ENCODE measurements around the gene CFLAR.
"Not testable (repeated sequence)": the region's sequence is repeated elsewhere in the genome, so short reads cannot be mapped to it uniquely, and the experiment has no call there.

CFLAR gene

DNA sequence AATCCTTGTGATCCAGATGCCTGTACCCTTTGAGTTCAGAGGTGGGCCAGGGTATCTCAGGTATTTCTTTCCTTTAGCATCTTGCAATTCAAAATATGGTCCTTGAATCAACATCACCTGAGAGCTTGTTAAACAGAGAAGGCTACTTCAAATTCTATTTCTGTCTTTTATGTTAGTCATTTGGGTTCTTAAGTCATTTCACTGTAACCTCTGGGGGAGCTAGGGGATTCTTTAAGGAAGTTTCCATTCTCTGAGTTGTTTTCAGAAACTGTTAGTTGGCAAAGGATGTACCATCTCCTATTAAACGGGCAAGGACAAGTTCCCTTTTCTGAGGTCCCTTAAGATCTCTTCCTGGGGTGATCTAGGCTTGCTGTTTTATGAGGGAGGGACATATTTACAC is 16.6 kb downstream of the CFLAR start:
- no peaks in the 10 kb centered on the region for H3K4me1 ChIP-seq (ENCODE audit: control insufficient read depth, insufficient read depth, low read length)
- H3K4me3 ChIP-seq (ENCODE audit: insufficient read depth, low read depth, low read length), result no peak overlapping the region
- H3K36me3 ChIP-seq (ENCODE audit: control insufficient read depth, insufficient read depth, low read length), result no peaks in the 10 kb centered on the region
- WGBS, 2 experiments, result 90 to 93% methylated on average over 1 of the region's 1 CpG
- no peaks in the 10 kb centered on the region for H3K27me3 ChIP-seq (ENCODE audit: control insufficient read depth, insufficient read depth, low read length, poor library complexity, severe bottlenecking)
- no peaks in the 10 kb centered on the region for H3K9me3 ChIP-seq (ENCODE audit: control insufficient read depth, low read length)
- H3K27ac ChIP-seq (ENCODE audit: insufficient read depth, low read depth, low read length, poor library complexity, severe bottlenecking), result no peak overlapping the region

DNA sequence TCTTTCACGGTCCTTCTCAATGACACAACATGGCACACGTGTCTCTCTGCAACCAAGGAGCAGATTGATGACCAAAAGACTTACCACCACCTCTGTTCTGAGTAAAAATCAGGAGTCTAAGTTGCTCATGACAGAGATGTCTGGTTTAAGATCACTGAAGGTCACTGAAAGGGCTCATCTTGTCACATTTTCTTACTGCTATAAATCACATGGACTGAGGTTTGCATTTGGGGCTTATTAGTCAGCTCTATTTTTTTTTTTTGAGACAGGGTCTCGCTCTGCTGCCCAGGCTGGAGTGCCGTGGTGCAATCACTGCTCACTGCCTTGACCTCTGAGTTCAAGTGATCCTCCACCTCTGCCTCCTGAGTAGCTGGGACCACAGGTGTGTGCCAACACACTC is 19.4 kb downstream of the CFLAR start:
- no peak overlapping the region for H3K27ac ChIP-seq (ENCODE audit: insufficient read depth, low read depth, low read length, poor library complexity, severe bottlenecking)
- H3K36me3 ChIP-seq (ENCODE audit: control insufficient read depth, insufficient read depth, low read length), result no peaks in the 10 kb centered on the region
- H3K4me3 ChIP-seq (ENCODE audit: insufficient read depth, low read depth, low read length), result no peak overlapping the region
- WGBS, 2 experiments, result 90 to 93% methylated on average over 4 of the region's 4 CpGs
- H3K27me3 ChIP-seq (ENCODE audit: control insufficient read depth, insufficient read depth, low read length, poor library complexity, severe bottlenecking), result no peaks in the 10 kb centered on the region
- no peaks in the 10 kb centered on the region for H3K4me1 ChIP-seq (ENCODE audit: control insufficient read depth, insufficient read depth, low read length)
- H3K9me3 ChIP-seq (ENCODE audit: control insufficient read depth, low read length), result no peaks in the 10 kb centered on the region

DNA sequence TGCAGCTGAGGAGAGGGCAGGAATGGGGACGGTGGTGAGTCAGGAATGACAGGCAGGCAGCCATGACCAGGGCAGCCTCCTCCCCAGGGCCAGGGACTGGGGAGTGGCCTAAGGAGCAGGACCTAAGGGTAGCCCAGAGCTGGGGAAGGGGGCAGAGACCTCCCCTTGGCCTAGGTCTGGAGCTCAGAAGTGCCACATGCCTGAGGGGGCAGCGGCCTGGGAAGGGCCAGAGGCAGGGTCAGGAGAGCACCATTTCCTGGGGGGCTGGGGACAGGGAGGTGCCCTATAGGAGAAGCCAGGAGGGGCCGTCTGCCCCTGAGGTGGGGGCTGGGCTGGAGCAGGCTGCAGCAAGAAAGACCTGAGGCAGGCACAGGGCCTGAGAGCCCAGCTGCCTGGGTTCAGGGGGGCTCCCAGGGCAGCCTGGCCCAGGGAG is 20.9 kb downstream of the CFLAR start:
- 80 to 88% methylated on average over 3 of the region's 3 CpGs for WGBS, 2 experiments
- no peaks in the 10 kb centered on the region for H3K36me3 ChIP-seq (ENCODE audit: control insufficient read depth, insufficient read depth, low read length)
- H3K27me3 ChIP-seq (ENCODE audit: control insufficient read depth, insufficient read depth, low read length, poor library complexity, severe bottlenecking), result no peaks in the 10 kb centered on the region

DNA sequence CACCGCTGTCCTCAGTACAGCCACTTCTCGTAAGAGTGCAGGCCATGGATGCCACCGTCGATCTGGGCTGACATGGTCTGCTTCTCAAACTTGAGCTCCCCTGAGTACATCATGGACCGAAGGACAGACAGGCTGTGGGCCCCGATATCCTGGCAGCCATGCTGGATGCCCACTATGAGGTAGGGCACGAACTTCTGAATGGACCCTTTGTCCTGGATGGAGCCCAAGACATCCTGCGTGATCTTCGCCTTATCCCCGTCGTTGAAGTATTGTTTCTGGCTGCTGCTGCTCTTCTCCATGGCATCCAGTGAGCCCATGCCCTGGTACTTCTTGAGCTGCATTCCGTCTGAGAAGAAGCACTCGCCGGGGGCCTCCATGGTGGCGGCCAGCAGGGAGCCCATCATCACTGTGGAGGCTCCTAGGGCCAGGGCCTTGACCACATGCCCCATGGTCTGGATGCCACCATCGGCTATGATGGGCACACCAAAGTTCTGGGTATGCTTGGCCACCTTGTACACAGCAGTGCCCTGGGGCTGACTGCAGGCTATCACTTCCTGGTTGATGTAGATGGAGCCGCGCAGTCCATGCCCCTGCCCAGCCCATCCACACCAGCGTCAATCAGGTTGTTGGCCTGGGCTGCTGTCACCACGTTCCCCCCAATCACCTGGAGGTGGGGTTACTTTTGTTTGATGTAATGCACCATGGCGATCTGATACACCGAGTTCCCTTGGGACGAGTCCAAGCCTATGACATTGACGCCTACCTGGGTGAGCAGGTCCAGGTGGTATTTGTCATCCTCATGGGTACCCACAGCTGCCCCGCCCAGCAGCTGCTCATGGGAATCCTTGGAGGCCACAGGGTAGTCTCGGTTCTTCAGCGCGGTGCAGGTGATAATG is 21.8 kb downstream of the CFLAR start:
- Histone ChIP-seq H3K4me3 (ENCODE audit: insufficient read depth, low read depth, low read length) (no peak overlapping the region), H3K9me3 (ENCODE audit: control insufficient read depth, low read length) (no peaks in the 10 kb centered on the region), H3K27ac (ENCODE audit: insufficient read depth, low read depth, low read length, poor library complexity, severe bottlenecking) (no peak overlapping the region), H3K27me3 (ENCODE audit: control insufficient read depth, insufficient read depth, low read length, poor library complexity, severe bottlenecking) (no peaks in the 10 kb centered on the region), H3K36me3 (ENCODE audit: control insufficient read depth, insufficient read depth, low read length) (no peaks in the 10 kb centered on the region), H3K4me1 (ENCODE audit: control insufficient read depth, insufficient read depth, low read length) (no peaks in the 10 kb centered on the region)
- WGBS, 2 experiments, result 95 to 97% methylated on average over 28 of the region's 28 CpGs

More for the DNA sequence above, 20.9 kb downstream of the CFLAR start:
- Histone ChIP-seq H3K27ac (ENCODE audit: insufficient read depth, low read depth, low read length, poor library complexity, severe bottlenecking) (no peak overlapping the region), H3K4me3 (ENCODE audit: insufficient read depth, low read depth, low read length) (no peak overlapping the region), H3K9me3 (ENCODE audit: control insufficient read depth, low read length) (no peaks in the 10 kb centered on the region), H3K4me1 (ENCODE audit: control insufficient read depth, insufficient read depth, low read length) (no peaks in the 10 kb centered on the region)

DNA sequence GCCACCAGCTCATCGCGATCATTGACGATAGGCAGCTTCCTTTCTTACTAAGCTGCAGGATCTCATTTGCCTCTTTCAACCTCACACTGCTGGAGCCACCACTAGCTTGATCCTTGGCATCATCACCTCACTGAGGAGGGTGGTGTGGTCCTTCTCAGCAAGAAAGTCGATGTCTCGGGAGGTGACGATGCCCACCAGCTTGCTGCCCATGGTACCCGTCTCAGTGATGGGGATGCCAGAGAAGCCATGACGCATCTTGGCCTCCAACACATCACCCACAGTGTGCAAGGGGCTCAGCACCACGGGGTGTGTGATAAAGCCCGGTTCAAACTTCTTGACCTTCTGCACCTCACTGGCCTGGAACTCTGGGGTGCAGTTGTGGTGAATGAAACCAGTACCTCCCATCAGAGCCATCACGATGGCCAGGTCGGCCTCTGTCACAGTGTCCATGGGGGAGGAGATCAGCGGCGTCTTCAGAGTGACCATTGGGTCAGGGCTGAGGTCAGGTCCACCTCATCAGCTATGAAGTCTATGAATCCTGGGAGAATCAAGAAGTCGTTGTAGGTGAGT is 22.5 kb downstream of the CFLAR start:
- WGBS, 2 experiments, result 95 to 96% methylated on average over 15 of the region's 15 CpGs
- Histone ChIP-seq H3K4me1 (ENCODE audit: control insufficient read depth, insufficient read depth, low read length) (no peaks in the 10 kb centered on the region), H3K4me3 (ENCODE audit: insufficient read depth, low read depth, low read length) (no peak overlapping the region), H3K36me3 (ENCODE audit: control insufficient read depth, insufficient read depth, low read length) (no peaks in the 10 kb centered on the region), H3K9me3 (ENCODE audit: control insufficient read depth, low read length) (no peaks in the 10 kb centered on the region), H3K27me3 (ENCODE audit: control insufficient read depth, insufficient read depth, low read length, poor library complexity, severe bottlenecking) (no peaks in the 10 kb centered on the region), H3K27ac (ENCODE audit: insufficient read depth, low read depth, low read length, poor library complexity, severe bottlenecking) (no peak overlapping the region)

DNA sequence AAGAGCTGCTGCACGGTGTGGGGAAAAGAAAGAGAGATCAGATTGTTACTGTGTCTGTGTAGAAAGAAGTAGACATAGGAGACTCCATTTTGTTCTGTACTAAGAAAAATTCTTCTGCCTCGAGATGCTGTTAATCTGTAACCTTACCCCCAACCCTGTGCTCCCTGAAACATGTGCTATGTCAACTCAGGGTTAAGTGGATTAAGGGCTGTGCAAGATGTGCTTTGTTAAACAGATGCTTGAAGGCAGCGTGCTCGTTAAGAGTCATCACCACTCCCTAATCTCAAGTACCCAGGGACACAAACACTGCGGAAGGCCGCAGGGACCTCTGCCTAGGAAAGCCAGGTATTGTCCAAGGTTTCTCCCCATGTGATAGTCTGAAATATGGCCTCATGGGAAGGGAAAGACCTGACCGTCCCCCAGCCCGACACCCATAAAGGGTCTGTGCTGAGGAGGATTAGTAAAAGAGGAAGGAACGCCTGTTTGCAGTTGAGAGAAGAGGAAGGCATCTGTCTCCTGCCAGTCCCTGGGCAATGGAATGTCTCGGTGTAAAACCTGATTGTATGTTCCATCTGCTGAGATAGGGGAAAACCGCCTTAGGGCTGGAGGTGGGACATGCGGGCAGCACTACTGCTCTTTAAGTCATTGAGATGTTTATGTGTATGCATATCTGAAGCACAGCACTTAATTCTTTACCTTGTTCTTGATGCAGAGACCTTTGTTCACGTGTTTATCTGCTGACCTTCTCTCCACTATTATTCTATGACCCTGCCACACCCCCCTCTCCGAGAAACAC is 23.2 kb downstream of the CFLAR start:
- H3K9me3 ChIP-seq (ENCODE audit: control insufficient read depth, low read length); H3K36me3 ChIP-seq (ENCODE audit: control insufficient read depth, insufficient read depth, low read length); H3K4me1 ChIP-seq (ENCODE audit: control insufficient read depth, insufficient read depth, low read length); H3K4me3 ChIP-seq (ENCODE audit: insufficient read depth, low read depth, low read length); H3K27ac ChIP-seq (ENCODE audit: insufficient read depth, low read depth, low read length, poor library complexity, severe bottlenecking); H3K27me3 ChIP-seq (ENCODE audit: control insufficient read depth, insufficient read depth, low read length, poor library complexity, severe bottlenecking): not testable (repeated sequence)
- 69 to 81% methylated on average over 10 to 12 of the region's 14 CpGs for WGBS, 2 experiments

DNA sequence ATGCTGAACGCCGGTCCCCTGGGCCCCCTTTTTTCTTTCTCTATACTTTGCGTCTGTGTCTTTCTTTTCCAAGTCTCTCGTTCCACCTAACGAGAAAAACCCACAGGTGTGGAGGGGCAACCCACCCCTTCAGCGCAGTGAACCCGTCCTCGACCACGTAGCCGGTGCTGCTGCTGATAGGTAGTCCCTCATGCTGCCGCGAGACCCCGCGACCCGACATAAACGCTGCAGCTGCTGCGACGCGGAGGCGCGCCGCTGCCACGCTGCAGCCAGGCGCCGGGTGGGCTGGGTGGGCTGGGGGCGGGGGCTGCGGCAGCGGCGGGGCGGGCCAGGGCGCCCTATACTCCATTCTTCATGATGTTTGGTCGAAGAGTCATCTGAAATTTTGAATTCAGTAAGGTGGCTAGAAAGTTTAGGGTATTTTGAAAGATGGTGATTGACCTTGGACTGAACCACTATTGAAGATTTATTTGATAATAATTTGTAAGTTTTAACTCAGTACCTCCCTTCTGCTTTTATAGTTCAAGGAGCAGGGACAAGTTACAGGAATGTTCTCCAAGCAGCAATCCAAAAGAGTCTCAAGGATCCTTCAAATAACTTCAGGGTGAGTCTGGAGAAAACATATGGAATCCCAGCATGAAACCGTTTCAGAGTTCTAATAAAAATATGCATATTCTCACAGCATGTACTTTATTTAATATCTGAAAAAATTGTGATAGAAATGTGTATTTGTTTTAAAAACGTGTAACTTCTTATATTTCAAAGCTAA is 24.1 kb downstream of the CFLAR start:
- no peak overlapping the region for H3K27ac ChIP-seq (ENCODE audit: insufficient read depth, low read depth, low read length, poor library complexity, severe bottlenecking)
- H3K9me3 ChIP-seq (ENCODE audit: control insufficient read depth, low read length), result no peaks in the 10 kb centered on the region

DNA sequence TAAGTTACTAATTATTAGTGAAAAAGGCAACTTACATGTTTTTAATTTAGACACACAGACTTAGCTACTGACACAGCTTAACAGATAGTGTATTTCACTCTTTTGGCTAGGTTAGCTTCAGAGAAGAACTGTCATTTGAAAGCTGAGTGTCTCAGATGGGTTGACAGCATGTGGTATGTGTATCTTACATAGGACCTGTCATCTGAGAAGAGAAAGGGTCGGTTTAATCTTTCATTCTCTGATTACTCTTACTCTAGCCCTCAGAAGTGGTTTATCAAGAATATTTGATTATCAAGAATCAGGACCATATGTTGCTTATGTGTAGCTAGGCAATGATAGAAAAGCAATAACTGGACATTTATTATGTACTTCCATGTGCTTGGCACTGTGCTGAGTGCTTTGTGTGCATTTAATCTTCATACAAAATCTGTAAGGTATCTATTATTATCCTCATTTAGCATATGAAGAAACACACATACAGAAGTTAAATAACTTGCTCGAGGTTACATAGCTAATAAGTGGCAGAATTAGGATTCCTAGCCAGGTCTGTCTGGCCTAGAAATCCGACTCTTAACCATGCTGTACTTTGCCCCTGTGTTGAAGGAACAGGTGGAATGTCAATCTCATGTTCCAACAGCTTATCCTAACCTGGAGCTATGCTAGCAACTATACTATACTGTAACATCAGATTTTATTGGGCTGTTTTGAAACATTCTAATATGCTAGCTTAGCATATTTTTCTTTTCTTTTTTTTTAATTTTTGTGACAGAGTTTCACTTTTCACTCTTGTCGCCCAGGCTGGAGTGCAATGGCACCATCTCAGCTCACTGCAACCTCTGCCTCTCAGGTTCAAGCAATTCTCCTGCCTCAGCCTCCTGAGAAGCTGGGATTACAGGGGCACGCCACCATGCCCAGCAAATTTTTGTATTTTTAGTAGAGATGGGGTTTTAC is 28.4 kb downstream of the CFLAR start:
- WGBS, 2 experiments, result 91 to 98% methylated on average over 4 to 5 of the region's 5 CpGs

More for the DNA sequence above, 24.1 kb downstream of the CFLAR start:
- no peaks in the 10 kb centered on the region for H3K27me3 ChIP-seq (ENCODE audit: control insufficient read depth, insufficient read depth, low read length, poor library complexity, severe bottlenecking)
- 88 to 92% methylated on average over 32 to 33 of the region's 34 CpGs for WGBS, 2 experiments
- H3K4me3 ChIP-seq (ENCODE audit: insufficient read depth, low read depth, low read length), result no peak overlapping the region
- H3K4me1 ChIP-seq (ENCODE audit: control insufficient read depth, insufficient read depth, low read length), result no peaks in the 10 kb centered on the region
- H3K36me3 ChIP-seq (ENCODE audit: control insufficient read depth, insufficient read depth, low read length), result no peaks in the 10 kb centered on the region

DNA sequence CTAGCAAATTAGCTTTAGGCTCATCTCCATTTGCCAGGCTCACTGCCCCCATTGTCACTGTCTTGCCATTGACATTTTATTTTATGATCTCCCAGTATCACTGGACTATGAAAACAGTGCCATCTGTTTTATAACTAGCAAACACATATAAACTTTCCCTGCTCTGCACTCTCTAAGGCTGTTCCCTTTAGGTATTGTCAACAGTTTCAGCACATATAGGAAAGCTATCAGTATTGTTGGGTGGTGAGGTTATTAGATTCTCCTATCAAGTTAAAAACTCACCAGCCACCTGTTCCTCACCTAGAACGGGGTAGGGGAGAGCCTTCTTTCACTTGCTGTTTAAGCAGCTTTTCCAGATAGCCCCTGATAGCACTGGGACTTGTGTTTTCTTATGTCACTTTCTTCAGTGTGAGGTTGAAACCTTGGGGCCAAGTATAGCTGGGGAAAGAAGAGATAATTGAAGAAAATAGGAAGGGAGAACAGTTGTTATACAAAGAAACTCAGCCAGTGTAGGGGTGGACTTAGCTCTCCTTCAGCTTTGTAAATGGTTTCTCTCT is 32.5 kb downstream of the CFLAR start:
- Histone ChIP-seq H3K4me1 (ENCODE audit: control insufficient read depth, insufficient read depth, low read length) (no peaks in the 10 kb centered on the region), H3K36me3 (ENCODE audit: control insufficient read depth, insufficient read depth, low read length) (no peaks in the 10 kb centered on the region), H3K27me3 (ENCODE audit: control insufficient read depth, insufficient read depth, low read length, poor library complexity, severe bottlenecking) (no peaks in the 10 kb centered on the region), H3K4me3 (ENCODE audit: insufficient read depth, low read depth, low read length) (no peak overlapping the region), H3K27ac (ENCODE audit: insufficient read depth, low read depth, low read length, poor library complexity, severe bottlenecking) (no peak overlapping the region), H3K9me3 (ENCODE audit: control insufficient read depth, low read length) (no peaks in the 10 kb centered on the region)
- WGBS, 2 experiments, result 70 to 88% methylated on average over 1 of the region's 1 CpG

More for the DNA sequence above, 28.4 kb downstream of the CFLAR start:
- Histone ChIP-seq H3K36me3 (ENCODE audit: control insufficient read depth, insufficient read depth, low read length) (no peaks in the 10 kb centered on the region), H3K4me3 (ENCODE audit: insufficient read depth, low read depth, low read length) (no peak overlapping the region), H3K27me3 (ENCODE audit: control insufficient read depth, insufficient read depth, low read length, poor library complexity, severe bottlenecking) (no peaks in the 10 kb centered on the region), H3K4me1 (ENCODE audit: control insufficient read depth, insufficient read depth, low read length) (no peaks in the 10 kb centered on the region), H3K9me3 (ENCODE audit: control insufficient read depth, low read length) (no peaks in the 10 kb centered on the region), H3K27ac (ENCODE audit: insufficient read depth, low read depth, low read length, poor library complexity, severe bottlenecking) (no peak overlapping the region)

All from ectodermal cell (in vitro differentiated cells).